ENCODE results near the gene XIAP.
"Not testable (repeated sequence)": the region's sequence is repeated elsewhere in the genome, so short reads cannot be mapped to it uniquely, and the experiment has no call there.

XIAP gene

GRCh38 chrX:123859846-123860838, at the start of gene XIAP:
XIAP (plus strand) TSS chrX:123860053; CDS start chrX:123885663, 25,610 bp downstream.
- Mint-ChIP-seq H3K4me1 (ENCODE audit: low read depth) (peaks cover 17% of the 10 kb centered on the region), H3K36me3 (no peaks in the 10 kb centered on the region), H3K9me3 (ENCODE audit: low read depth) (no peaks in the 10 kb centered on the region), H3K27me3 (no peaks in the 10 kb centered on the region), H3K27ac (peak within 1 kb of the TSS; percentile 93), H3K4me3 (peak within 1 kb of the TSS; percentile 92)

- Mint-ChIP-seq H3K4me1 (ENCODE audit: low read depth) (no peaks in the 10 kb centered on the region), H3K9me3 (ENCODE audit: low read depth) (no peaks in the 10 kb centered on the region), H3K27ac (no peak overlapping the region), H3K27me3 (no peaks in the 10 kb centered on the region), H3K4me3 (no peak overlapping the region), H3K36me3 (no peaks in the 10 kb centered on the region)
Measured at GRCh38 chrX:123814343-123814742, 45.5 kb upstream of the XIAP start.

- not testable (repeated sequence) for H3K36me3 Mint-ChIP-seq; H3K9me3 Mint-ChIP-seq (ENCODE audit: low read depth); H3K27me3 Mint-ChIP-seq; H3K27ac Mint-ChIP-seq; H3K4me3 Mint-ChIP-seq; H3K4me1 Mint-ChIP-seq (ENCODE audit: low read depth)
Measured at GRCh38 chrX:123814934-123815394, 44.9 kb upstream of the XIAP start.

- Mint-ChIP-seq H3K27ac (no peak overlapping the region), H3K36me3 (no peaks in the 10 kb centered on the region), H3K4me3 (no peak overlapping the region), H3K4me1 (ENCODE audit: low read depth) (no peaks in the 10 kb centered on the region), H3K27me3 (no peaks in the 10 kb centered on the region), H3K9me3 (ENCODE audit: low read depth) (no peaks in the 10 kb centered on the region)
Measured at GRCh38 chrX:123817288-123817894, 42.5 kb upstream of the XIAP start.

GRCh38 chrX:123818243-123818642, 41.6 kb upstream of the XIAP start:
- H3K4me1 Mint-ChIP-seq (ENCODE audit: low read depth), result no peaks in the 10 kb centered on the region
- H3K36me3 Mint-ChIP-seq, result no peaks in the 10 kb centered on the region
- no peaks in the 10 kb centered on the region for H3K27me3 Mint-ChIP-seq
- H3K4me3 Mint-ChIP-seq, result no peak overlapping the region
- no peaks in the 10 kb centered on the region for H3K9me3 Mint-ChIP-seq (ENCODE audit: low read depth)
- H3K27ac Mint-ChIP-seq, result no peak overlapping the region

- H3K4me3 Mint-ChIP-seq, result no peak overlapping the region
- no peaks in the 10 kb centered on the region for H3K4me1 Mint-ChIP-seq (ENCODE audit: low read depth)
- no peaks in the 10 kb centered on the region for H3K27me3 Mint-ChIP-seq
- no peak overlapping the region for H3K27ac Mint-ChIP-seq
- no peaks in the 10 kb centered on the region for H3K9me3 Mint-ChIP-seq (ENCODE audit: low read depth)
- no peaks in the 10 kb centered on the region for H3K36me3 Mint-ChIP-seq
Measured at GRCh38 chrX:123822965-123823364, 36.9 kb upstream of the XIAP start.

GRCh38 chrX:123830309-123830708, 29.5 kb upstream of the XIAP start:
- Mint-ChIP-seq H3K4me1 (ENCODE audit: low read depth) (no peaks in the 10 kb centered on the region), H3K36me3 (no peaks in the 10 kb centered on the region), H3K27ac (no peak overlapping the region), H3K4me3 (no peak overlapping the region), H3K9me3 (ENCODE audit: low read depth) (no peaks in the 10 kb centered on the region), H3K27me3 (no peaks in the 10 kb centered on the region)

GRCh38 chrX:123833387-123833786, 26.5 kb upstream of the XIAP start:
- H3K27me3 Mint-ChIP-seq, result no peaks in the 10 kb centered on the region
- H3K27ac Mint-ChIP-seq, result no peak overlapping the region
- no peak overlapping the region for H3K4me3 Mint-ChIP-seq
- no peaks in the 10 kb centered on the region for H3K4me1 Mint-ChIP-seq (ENCODE audit: low read depth)
- no peaks in the 10 kb centered on the region for H3K9me3 Mint-ChIP-seq (ENCODE audit: low read depth)
- no peaks in the 10 kb centered on the region for H3K36me3 Mint-ChIP-seq

- no peak overlapping the region for H3K4me3 Mint-ChIP-seq
- no peak overlapping the region for H3K27ac Mint-ChIP-seq
Measured at GRCh38 chrX:123834116-123834515, 25.7 kb upstream of the XIAP start.

GRCh38 chrX:123835661-123836371, 24.0 kb upstream of the XIAP start:
- Mint-ChIP-seq H3K4me3 (no peak overlapping the region), H3K9me3 (ENCODE audit: low read depth) (no peaks in the 10 kb centered on the region), H3K36me3 (no peaks in the 10 kb centered on the region), H3K4me1 (ENCODE audit: low read depth) (no peaks in the 10 kb centered on the region), H3K27ac (no peak overlapping the region), H3K27me3 (no peaks in the 10 kb centered on the region)

More at GRCh38 chrX:123834116-123834515, 25.7 kb upstream of the XIAP start:
- Mint-ChIP-seq H3K36me3 (no peaks in the 10 kb centered on the region), H3K4me1 (ENCODE audit: low read depth) (no peaks in the 10 kb centered on the region), H3K27me3 (no peaks in the 10 kb centered on the region), H3K9me3 (ENCODE audit: low read depth) (no peaks in the 10 kb centered on the region)

GRCh38 chrX:123845129-123845528, 14.7 kb upstream of the XIAP start:
- not testable (repeated sequence) for H3K27me3 Mint-ChIP-seq; H3K27ac Mint-ChIP-seq; H3K36me3 Mint-ChIP-seq; H3K4me3 Mint-ChIP-seq; H3K4me1 Mint-ChIP-seq (ENCODE audit: low read depth); H3K9me3 Mint-ChIP-seq (ENCODE audit: low read depth)

GRCh38 chrX:123846577-123847038, 13.2 kb upstream of the XIAP start:
- no peaks in the 10 kb centered on the region for H3K4me1 Mint-ChIP-seq (ENCODE audit: low read depth)
- no peak overlapping the region for H3K4me3 Mint-ChIP-seq
- peak overlapping the region; percentile 29 for H3K27ac Mint-ChIP-seq
- H3K36me3 Mint-ChIP-seq, result no peaks in the 10 kb centered on the region
- H3K9me3 Mint-ChIP-seq (ENCODE audit: low read depth), result no peaks in the 10 kb centered on the region
- H3K27me3 Mint-ChIP-seq, result no peaks in the 10 kb centered on the region

- no peak overlapping the region for H3K4me3 Mint-ChIP-seq
- H3K9me3 Mint-ChIP-seq (ENCODE audit: low read depth), result no peaks in the 10 kb centered on the region
- no peaks in the 10 kb centered on the region for H3K4me1 Mint-ChIP-seq (ENCODE audit: low read depth)
- H3K27ac Mint-ChIP-seq, result peak overlapping the region; percentile 29
- no peaks in the 10 kb centered on the region for H3K36me3 Mint-ChIP-seq
- no peaks in the 10 kb centered on the region for H3K27me3 Mint-ChIP-seq
Measured at GRCh38 chrX:123847056-123847455, 12.8 kb upstream of the XIAP start.

GRCh38 chrX:123849096-123849495, 10.8 kb upstream of the XIAP start:
- Mint-ChIP-seq H3K9me3 (ENCODE audit: low read depth) (no peaks in the 10 kb centered on the region), H3K27me3 (no peaks in the 10 kb centered on the region), H3K27ac (no peak overlapping the region), H3K4me3 (no peak overlapping the region), H3K4me1 (ENCODE audit: low read depth) (no peaks in the 10 kb centered on the region), H3K36me3 (no peaks in the 10 kb centered on the region)

- not testable (repeated sequence) for H3K4me1 Mint-ChIP-seq (ENCODE audit: low read depth); H3K4me3 Mint-ChIP-seq; H3K27ac Mint-ChIP-seq; H3K9me3 Mint-ChIP-seq (ENCODE audit: low read depth); H3K36me3 Mint-ChIP-seq; H3K27me3 Mint-ChIP-seq
Measured at GRCh38 chrX:123849906-123850305, 9.9 kb upstream of the XIAP start.

Measured in activated naive CD8-positive, alpha-beta T cell (primary cell).